Sciatic nerve (tissue), 2 donors: ENCODE results near the gene NUP50. TPM values are rescaled to one million over a fixed set of nuclear protein-coding genes. Genes with fewer than 3 reads are reported as not detected.

Experiments used
- ATAC-seq: fragments of 200-7000 bp; cut with Tn5 transposase; one replicate; pipeline ENCODE4 v1.9.1; 2020; ENCODE audit warnings: mild to moderate bottlenecking, moderate library complexity
- DNase-seq: peaks from one replicate; pipeline ENCODE4 v3.0.0-alpha.2; 2020; ENCODE audit warnings: low spot score
- intact Hi-C: fragments of 100-400 bp; cut with DNase I; formaldehyde crosslinking; loops from one replicate; pipeline ENCODE4 v1.14.2; 2022
- total RNA-seq: library from RNA; stranded (reverse); fragmentation: NEBNext Ultra II Directional; extraction: Animal tissue kit (Norgen Biotek cat#: 25700); gene quantifications from one replicate; pipeline ENCODE4 v1.2.1, GENCODE V29; 2021
- donor health status: DM: no; HTN: no; CAD: no.
- donor health status: DM: no; HTN: no; CAD: no.

The NUP50 gene
- total RNA-seq, 1 donor from 2014 or later = 55.9 TPM

GRCh38 chr22:45223304-45224117, 59.8 kb downstream of the NUP50 start:
- no peak for ATAC-seq
- intact Hi-C loops = no loop called here
- DNase-seq = no peak

GRCh38 chr22:45224331-45224730, 60.6 kb downstream of the NUP50 start:
- intact Hi-C loops = no loop called here
- DNase-seq (no peak), ATAC-seq (no peak)

- peak; percentile 60 for ATAC-seq
- DNase-seq = peak; percentile 75
- intact Hi-C loops = no loop called here
Observed at GRCh38 chr22:45224988-45225731, 61.4 kb downstream of the NUP50 start.

- ATAC-seq (peak; percentile 84), DNase-seq (peak; percentile 65)
- intact Hi-C loops = no loop called here
Observed at GRCh38 chr22:45225732-45226502, 62.2 kb downstream of the NUP50 start.

GRCh38 chr22:45226503-45227186, 62.9 kb downstream of the NUP50 start:
- intact Hi-C loops = no loop called here
- ATAC-seq = peak; percentile 34
- DNase-seq = peak; percentile 82

- DNase-seq (no peak), ATAC-seq (peak; percentile 23)
- intact Hi-C loops = no loop called here
Observed at GRCh38 chr22:45227645-45228400, 64.1 kb downstream of the NUP50 start.

- DNase-seq (no peak), ATAC-seq (no peak)
- intact Hi-C loops = no loop called here
Observed at GRCh38 chr22:45228401-45228754, 64.7 kb downstream of the NUP50 start.

- no peak for DNase-seq
- intact Hi-C loops = no loop called here
- ATAC-seq = no peak
Observed at GRCh38 chr22:45229181-45229580, 65.5 kb downstream of the NUP50 start.

- intact Hi-C loops = no loop called here
- no peak for DNase-seq
- ATAC-seq = no peak
Observed at GRCh38 chr22:45230026-45230721, 66.4 kb downstream of the NUP50 start.

GRCh38 chr22:45231293-45231692, 67.6 kb downstream of the NUP50 start:
- ATAC-seq = no peak

GRCh38 chr22:45233386-45233785, 69.7 kb downstream of the NUP50 start:
- ATAC-seq = no peak
- DNase-seq = no peak
- intact Hi-C loops = no loop called here

More at GRCh38 chr22:45231293-45231692, 67.6 kb downstream of the NUP50 start:
- no peak for DNase-seq
- intact Hi-C loops = no loop called here

GRCh38 chr22:45233827-45234226, 70.1 kb downstream of the NUP50 start:
- DNase-seq (no peak), ATAC-seq (no peak)
- intact Hi-C loops = no loop called here

- DNase-seq = no peak
- intact Hi-C loops = no loop called here
- ATAC-seq = peak; percentile 70
Observed at GRCh38 chr22:45235101-45235777, 71.5 kb downstream of the NUP50 start.

- ATAC-seq (no peak), DNase-seq (no peak)
- intact Hi-C loops = no loop called here
Observed at GRCh38 chr22:45235851-45236342, 72.2 kb downstream of the NUP50 start.

GRCh38 chr22:45237065-45237990, 73.6 kb downstream of the NUP50 start:
- no peak for ATAC-seq
- intact Hi-C loops = no loop called here

More at GRCh38 chr22:45237065-45237990, 73.6 kb downstream of the NUP50 start:
- no peak for DNase-seq
